ENCODE measurements around the gene SSBP4.

GRCh38 chr19:18373407-18373891, 45.7 kb upstream of the SSBP4 start:
- TF ChIP-seq CTCF (IDR thresholded peaks at IDR 0.05; ENCODE audit: low read depth, low read length, poor library complexity, severe bottlenecking) (no peak), EZH2phosphoT487 (IDR thresholded peaks at IDR 0.05; ENCODE audit: borderline replicate concordance, low read length) (no peak)
